Mucosa of rectum (tissue), 2 donors: ENCODE measurements around the gene ROR2.

Experiments used
- H3K27ac ChIP-seq, 2 donors: one replicate each; pipeline ENCODE4 v1.7.0; 2013; ENCODE audit warnings: inconsistent platforms in 2 of 2, low read depth in 2 of 2, low read length in 2 of 2
- H3K27me3 ChIP-seq, 2 donors: one replicate each; pipeline ENCODE4 v1.7.0; 2013; ENCODE audit warnings: low read length in 2 of 2; ENCODE audit not compliant: control insufficient read depth in 2 of 2, insufficient read depth in 2 of 2
- H3K36me3 ChIP-seq, 2 donors: one replicate each; pipeline ENCODE4 v1.7.0; 2013; ENCODE audit warnings: low read length in 2 of 2; ENCODE audit not compliant: control insufficient read depth in 2 of 2, insufficient read depth in 2 of 2
- H3K4me1 ChIP-seq, 2 donors: one replicate each; pipeline ENCODE4 v1.7.0; 2013; ENCODE audit warnings: low read length in 2 of 2, mild to moderate bottlenecking in 1 of 2; ENCODE audit not compliant: control insufficient read depth in 2 of 2, insufficient read depth in 2 of 2
- H3K4me3 ChIP-seq, 2 donors: one replicate each; pipeline ENCODE4 v1.7.0; 2013; ENCODE audit warnings: low read length in 2 of 2
- H3K9ac ChIP-seq, 2 donors: one replicate each; pipeline ENCODE4 v1.7.0; 2013; ENCODE audit warnings: low read length in 2 of 2, low read depth in 1 of 2, mild to moderate bottlenecking in 1 of 2
- H3K9me3 ChIP-seq, 2 donors: one replicate each; pipeline ENCODE4 v1.7.0; 2013; ENCODE audit warnings: low read length in 2 of 2; ENCODE audit not compliant: control insufficient read depth in 2 of 2
- donor health status: healthy.
- donor health status: Normal muscosa, but diverticular disease.

ROR2 gene

GRCh38 chr9:91578911-91579310, 371.1 kb downstream of the ROR2 start:
- Histone ChIP-seq H3K4me1 (no peaks in the 10 kb centered on the region), H3K27me3 (no peaks in the 10 kb centered on the region), H3K9me3 (no peaks in the 10 kb centered on the region), H3K4me3 (no peak overlapping the region), H3K36me3 (no peaks in the 10 kb centered on the region), H3K9ac (no peak overlapping the region), H3K27ac (no peak overlapping the region)

GRCh38 chr9:91577633-91578061, 372.4 kb downstream of the ROR2 start:
- Histone ChIP-seq H3K4me1 (no peaks in the 10 kb centered on the region), H3K9ac (no peak overlapping the region), H3K9me3 (no peaks in the 10 kb centered on the region), H3K27me3 (no peaks in the 10 kb centered on the region), H3K4me3 (no peak overlapping the region), H3K27ac (no peak overlapping the region), H3K36me3 (no peaks in the 10 kb centered on the region)

- H3K9ac ChIP-seq: no peak overlapping the region
- no peak overlapping the region for H3K27ac ChIP-seq
- no peaks in the 10 kb centered on the region for H3K9me3 ChIP-seq
- H3K4me3 ChIP-seq: no peak overlapping the region
- H3K36me3 ChIP-seq: no peaks in the 10 kb centered on the region
- H3K27me3 ChIP-seq: no peaks in the 10 kb centered on the region
- no peaks in the 10 kb centered on the region for H3K4me1 ChIP-seq
Measured at GRCh38 chr9:91572811-91573210, 377.2 kb downstream of the ROR2 start.

- Histone ChIP-seq H3K4me1 (no peaks in the 10 kb centered on the region), H3K27ac (no peak overlapping the region), H3K9ac (no peak overlapping the region)
Measured at GRCh38 chr9:91572044-91572443, 378.0 kb downstream of the ROR2 start.

GRCh38 chr9:91571036-91571435, 379.0 kb downstream of the ROR2 start:
- Histone ChIP-seq H3K4me3 (no peak overlapping the region), H3K4me1 (no peaks in the 10 kb centered on the region), H3K9ac (no peak overlapping the region)

More at GRCh38 chr9:91572044-91572443, 378.0 kb downstream of the ROR2 start:
- H3K36me3 ChIP-seq: no peaks in the 10 kb centered on the region
- no peak overlapping the region for H3K4me3 ChIP-seq
- H3K9me3 ChIP-seq: no peaks in the 10 kb centered on the region
- H3K27me3 ChIP-seq: no peaks in the 10 kb centered on the region

GRCh38 chr9:91567642-91568274, 382.3 kb downstream of the ROR2 start:
- no peaks in the 10 kb centered on the region for H3K27me3 ChIP-seq
- H3K4me3 ChIP-seq: no peak overlapping the region
- no peak overlapping the region for H3K9ac ChIP-seq

More at GRCh38 chr9:91571036-91571435, 379.0 kb downstream of the ROR2 start:
- no peak overlapping the region for H3K27ac ChIP-seq
- no peaks in the 10 kb centered on the region for H3K27me3 ChIP-seq
- H3K36me3 ChIP-seq: no peaks in the 10 kb centered on the region
- no peaks in the 10 kb centered on the region for H3K9me3 ChIP-seq

GRCh38 chr9:91564081-91564670, 385.9 kb downstream of the ROR2 start:
- Histone ChIP-seq H3K4me3 (no peak overlapping the region), H3K27ac (no peak overlapping the region), H3K36me3 (no peaks in the 10 kb centered on the region), H3K9ac (no peak overlapping the region), H3K9me3 (no peaks in the 10 kb centered on the region), H3K27me3 (no peaks in the 10 kb centered on the region), H3K4me1 (no peaks in the 10 kb centered on the region)

More at GRCh38 chr9:91567642-91568274, 382.3 kb downstream of the ROR2 start:
- no peaks in the 10 kb centered on the region for H3K4me1 ChIP-seq
- no peaks in the 10 kb centered on the region for H3K36me3 ChIP-seq
- no peak overlapping the region for H3K27ac ChIP-seq
- H3K9me3 ChIP-seq: no peaks in the 10 kb centered on the region

GRCh38 chr9:91562416-91562815, 387.6 kb downstream of the ROR2 start:
- Histone ChIP-seq H3K9ac (no peak overlapping the region), H3K27ac (no peak overlapping the region), H3K36me3 (no peaks in the 10 kb centered on the region), H3K9me3 (no peaks in the 10 kb centered on the region), H3K4me1 (no peaks in the 10 kb centered on the region), H3K27me3 (no peaks in the 10 kb centered on the region), H3K4me3 (no peak overlapping the region)

- Histone ChIP-seq H3K27ac (no peak overlapping the region), H3K9ac (no peak overlapping the region), H3K4me3 (no peak overlapping the region), H3K4me1 (no peaks in the 10 kb centered on the region), H3K9me3 (no peaks in the 10 kb centered on the region), H3K36me3 (no peaks in the 10 kb centered on the region), H3K27me3 (no peaks in the 10 kb centered on the region)
Measured at GRCh38 chr9:91560301-91560700, 389.7 kb downstream of the ROR2 start.

- Histone ChIP-seq H3K9ac (no peak overlapping the region), H3K27me3 (no peaks in the 10 kb centered on the region), H3K4me1 (no peaks in the 10 kb centered on the region), H3K9me3 (no peaks in the 10 kb centered on the region), H3K4me3 (no peak overlapping the region), H3K27ac (no peak overlapping the region), H3K36me3 (no peaks in the 10 kb centered on the region)
Measured at GRCh38 chr9:91558879-91559278, 391.1 kb downstream of the ROR2 start.
